Heart left ventricle (tissue), 16 donors: Measurements from ENCODE around the gene GPBP1. TPM values are rescaled to one million over a fixed set of nuclear protein-coding genes. Genes with fewer than 3 reads are reported as not detected.

ENCODE experiments used
- ATAC-seq, 4 donors: fragments of 200-7000 bp; cut with Tn5 transposase; one replicate each; pipeline ENCODE4 v1.9.1; 2020 to 2022; ENCODE audit warnings: moderate library complexity in 4 of 4, mild to moderate bottlenecking in 3 of 4, moderate number of reproducible peaks in 1 of 4
- DNase-seq, 5 donors: peaks; one replicate each; pipeline ENCODE4 v3.0.0-alpha.2; 2020
- H3K27ac ChIP-seq, 12 donors: fragments of 200-600 bp; sonication (generic) in 4 of 12; one replicate each; pipeline versions ENCODE4 v1.5.0 to v1.8.0; 2016 to 2022; ENCODE audit warnings: mild to moderate bottlenecking in 2 of 12
- H3K27me3 ChIP-seq, 9 donors: fragments of 200-600 bp; sonication (generic) in 2 of 9; one replicate each; pipeline versions ENCODE4 v1.5.1 to v1.8.0; 2016 to 2022; ENCODE audit warnings: mild to moderate bottlenecking in 3 of 9
- H3K36me3 ChIP-seq, 9 donors: fragments of 200-600 bp; sonication (generic) in 2 of 9; one replicate each; pipeline versions ENCODE4 v1.5.0 to v1.8.0; 2018 to 2022; ENCODE audit warnings: mild to moderate bottlenecking in 2 of 9
- H3K4me1 ChIP-seq, 12 donors: fragments of 200-600 bp; sonication (generic) in 4 of 12; one replicate each; pipeline versions ENCODE4 v1.5.0 to v1.8.0; 2016 to 2022; ENCODE audit warnings: mild to moderate bottlenecking in 3 of 12
- H3K4me3 ChIP-seq, 12 donors: fragments of 200-600 bp; sonication (generic) in 4 of 12; one replicate each; pipeline versions ENCODE4 v1.5.0 to v1.8.0; 2017 to 2022; ENCODE audit warnings: mild to moderate bottlenecking in 9 of 12, moderate library complexity in 4 of 12
- H3K9me3 ChIP-seq, 12 donors: fragments of 200-600 bp; sonication (generic) in 4 of 12; one replicate each; pipeline versions ENCODE4 v1.5.0 to v1.8.0; 2016 to 2022; ENCODE audit warnings: mild to moderate bottlenecking in 1 of 12
- POLR2A ChIP-seq, 2 donors: fragments of 450-650 bp; IDR thresholded peaks; one replicate each; pipeline ENCODE4 v1.6.1; 2017; ENCODE audit warnings: antibody characterized with exemption in 2 of 2, mild to moderate bottlenecking in 2 of 2, moderate library complexity in 2 of 2
- WGBS, 4 donors: extraction: QIAGEN DNeasy Blood & Tissue Kit in 2 of 4; methylation state at CpG; one replicate each; pipeline versions ENCODE4 v1.1.5 to v1.1.7; 2013 to 2018; 5-methylcytosine and 5-hydroxymethylcytosine counted together
- intact Hi-C, 10 donors: fragments of 100-400 bp; cut with DNase I; formaldehyde crosslinking; loops; one replicate each; pipeline versions ENCODE4 v1.11.1 to v1.14.2; 2022
- polyA plus RNA-seq, 2 donors: library from polyadenylated mRNA; stranded (reverse); fragments of 200-250 nt; gene quantifications; one replicate each; pipeline ENCODE4 v1.2.3, GENCODE V29; 2013
- total RNA-seq, 9 donors: library from RNA; depleted of rRNA in 2 of 9; stranded (reverse); fragments of >200 nt in 2 of 9; fragmentation: NEBNext Ultra II Directional in 3 of 9; extraction: Animal tissue kit (Norgen Biotek cat#: 25700) in 3 of 9; gene quantifications; one replicate each; pipeline versions ENCODE4 v1.1.0 to v1.2.4, GENCODE V29; 2016 to 2023
- TF ChIP-seq, protein P1 (sequence below), 12 donors: fragments of 200-600 bp; sonication (generic) in 4 of 12; IDR thresholded peaks; one replicate each; pipeline versions ENCODE4 v1.5.0 to v1.8.0; 2018 to 2022; ENCODE audit warnings: antibody characterized with exemption in 12 of 12, mild to moderate bottlenecking in 5 of 12
- donor health status: ischemic (EF 13 %, LVEDD 7.1; RV severe dilation, severe dysfunction).
- donor health status: healthy with polysubstance abuse.
- donor health status: DM: no; HTN: yes; CAD: no.
- donor health status: DM: no; HTN: no; CAD: no.
- donor health status: ischemic (EF 25% LVEDD 6.9; RV normal size, moderate dysfunction).
- donor health status: ischemic (EF 25% LVEDD 5.7; RV mildly dilated, moderate dysfunction).
- donor health status: healthy.
- donor health status: DM: yes; HTN: yes; CAD: no.
- donor health status: ischemic (EF 35%, LVEDD 5.7; RV mildly dilated, moderate dysfunction).
- donor health status: nonischemic (EF 11% LVEDD 7.7; RV severe dilation, severe dysfunction).
- donor health status: DM: yes; HTN: yes; CAD: no.
- donor health status: PGD.
- donor health status: ischemic (EF 29% LVEDD 5.4; RV normal size, mild dysfunction).
- donor health status: nonischemic (EF 23%, LVEDD 6.1; RV moderate dilation, normal function).

The GPBP1 gene
- total and polyA plus RNA-seq, 11 donors: 31.0 to 60.9 (median 49.5) TPM

DNA sequence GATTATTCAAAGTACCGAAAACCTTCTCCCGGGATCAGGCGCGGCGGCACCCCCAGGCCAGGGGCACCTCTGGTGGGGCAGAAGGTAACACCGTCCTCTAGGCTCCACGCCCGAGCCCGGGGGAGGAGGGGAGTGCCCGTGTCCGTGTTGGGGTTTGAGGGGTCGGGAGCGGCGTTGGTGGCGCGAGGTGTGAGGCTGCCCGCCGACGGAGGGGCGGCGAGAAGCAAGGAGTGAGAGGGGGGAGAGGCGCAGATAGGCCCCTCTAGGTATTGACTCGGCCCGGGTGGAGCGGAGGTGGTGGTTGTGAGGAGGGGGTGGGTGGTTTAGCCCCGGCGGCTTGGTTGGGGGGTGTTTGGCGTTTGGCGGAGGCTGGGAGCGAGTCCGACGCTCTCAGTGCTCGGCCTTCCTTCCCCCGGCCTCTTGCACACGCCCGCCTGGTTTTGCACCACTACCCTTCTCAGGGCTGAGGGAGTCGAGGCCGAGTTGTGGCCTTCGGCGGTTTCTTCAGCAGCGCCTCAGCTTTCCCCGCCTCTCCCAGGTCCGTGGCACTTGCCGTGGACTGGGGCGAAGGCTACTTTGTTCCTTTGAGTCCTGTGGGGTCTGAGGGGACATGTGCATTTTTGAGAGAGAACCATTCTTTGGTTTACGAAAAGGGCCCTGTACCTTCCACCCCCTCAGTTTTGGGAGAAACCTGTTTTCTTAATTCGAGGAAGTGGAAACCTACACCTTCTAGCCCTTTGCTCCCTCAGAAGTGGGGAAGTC, 450 bp downstream of the GPBP1 start:
- H3K4me1 ChIP-seq: peaks cover 9 to 54% (median 35%) of the 10 kb centered on the region in 12 donors
- no peaks in the 10 kb centered on the region for H3K27me3 ChIP-seq
- TF ChIP-seq, protein P1, sequence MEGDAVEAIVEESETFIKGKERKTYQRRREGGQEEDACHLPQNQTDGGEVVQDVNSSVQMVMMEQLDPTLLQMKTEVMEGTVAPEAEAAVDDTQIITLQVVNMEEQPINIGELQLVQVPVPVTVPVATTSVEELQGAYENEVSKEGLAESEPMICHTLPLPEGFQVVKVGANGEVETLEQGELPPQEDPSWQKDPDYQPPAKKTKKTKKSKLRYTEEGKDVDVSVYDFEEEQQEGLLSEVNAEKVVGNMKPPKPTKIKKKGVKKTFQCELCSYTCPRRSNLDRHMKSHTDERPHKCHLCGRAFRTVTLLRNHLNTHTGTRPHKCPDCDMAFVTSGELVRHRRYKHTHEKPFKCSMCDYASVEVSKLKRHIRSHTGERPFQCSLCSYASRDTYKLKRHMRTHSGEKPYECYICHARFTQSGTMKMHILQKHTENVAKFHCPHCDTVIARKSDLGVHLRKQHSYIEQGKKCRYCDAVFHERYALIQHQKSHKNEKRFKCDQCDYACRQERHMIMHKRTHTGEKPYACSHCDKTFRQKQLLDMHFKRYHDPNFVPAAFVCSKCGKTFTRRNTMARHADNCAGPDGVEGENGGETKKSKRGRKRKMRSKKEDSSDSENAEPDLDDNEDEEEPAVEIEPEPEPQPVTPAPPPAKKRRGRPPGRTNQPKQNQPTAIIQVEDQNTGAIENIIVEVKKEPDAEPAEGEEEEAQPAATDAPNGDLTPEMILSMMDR (IDR thresholded peaks at IDR 0.05): no peak
- no peak for TF ChIP-seq POLR2A (IDR thresholded peaks at IDR 0.05)
- DNase-seq (peak in 3 of 5 donors; percentile 37 to 68 (median 38)), ATAC-seq (peak in 3 of 4 donors; percentile 6 to 12 (median 8))
- intact Hi-C loops: loop anchor here in 7 of 10 donors (5.0 to 10.0 kb wide), 5 partner anchors 33 to 1180 kb away; partner anchors contain the start of genes IL6ST (in 1 of the 7) and MIER3 (in 1 of the 7)
- WGBS, 4 donors: 0 to 1% (median 0%) methylated on average over 26 to 47 of the region's 47 CpGs
- peaks cover 0 to 6% (median 0%) of the 10 kb centered on the region in 9 donors for H3K36me3 ChIP-seq
- peak overlapping the region; percentile 71 to 98 (median 89) for H3K4me3 ChIP-seq
- peak overlapping the region; percentile 94 to 100 (median 99) for H3K27ac ChIP-seq
- no peaks in the 10 kb centered on the region for H3K9me3 ChIP-seq

DNA sequence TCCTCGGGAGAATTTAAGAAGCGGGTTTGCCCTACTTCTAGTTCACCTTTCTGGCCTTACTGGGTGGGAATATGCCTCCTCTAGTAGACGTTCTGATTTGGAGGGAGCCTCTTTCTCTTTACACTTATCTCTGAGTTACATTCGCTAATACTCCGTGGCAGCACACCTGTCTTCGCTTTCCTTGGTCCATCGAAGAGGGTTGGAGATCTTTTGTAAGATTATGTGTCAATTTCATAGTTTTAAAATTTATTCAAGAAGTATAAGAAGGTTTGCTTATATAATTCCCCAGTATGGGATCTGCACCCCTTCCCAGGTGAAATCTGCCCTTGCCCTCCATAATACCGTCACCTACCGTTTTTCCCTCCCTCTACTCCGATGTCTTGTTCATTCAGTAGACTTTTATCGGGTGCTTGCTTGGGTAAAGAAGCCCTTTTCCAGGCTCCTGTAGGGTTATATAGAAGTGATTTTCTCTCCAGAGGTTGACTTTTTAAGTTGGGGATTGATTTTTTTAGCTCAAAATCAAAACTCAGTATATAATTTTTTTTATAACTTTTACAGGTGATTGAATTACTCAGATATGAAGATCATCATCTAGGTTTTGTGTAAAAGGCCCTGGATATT, 1.1 kb downstream of the GPBP1 start:
- intact Hi-C loops: loop anchor here in 9 of 10 donors (5.0 to 10.0 kb wide), 5 partner anchors 32 to 1180 kb away; partner anchors contain the start of genes IL6ST (in 1 of the 9) and MIER3 (in 1 of the 9)
- H3K27me3 ChIP-seq: no peaks in the 10 kb centered on the region
- peaks cover 0 to 6% (median 0%) of the 10 kb centered on the region in 9 donors for H3K36me3 ChIP-seq
- no peak for ATAC-seq
- peak overlapping the region; percentile 94 to 100 (median 99) for H3K27ac ChIP-seq
- 1 to 2% (median 1%) methylated on average over 11 of the region's 11 CpGs for WGBS, 4 donors
- no peak for DNase-seq
- no peaks in the 10 kb centered on the region for H3K9me3 ChIP-seq
- H3K4me1 ChIP-seq: peaks cover 9 to 61% (median 40%) of the 10 kb centered on the region in 12 donors
- TF ChIP-seq, protein P1 (IDR thresholded peaks at IDR 0.05): no peak
- no peak for TF ChIP-seq POLR2A (IDR thresholded peaks at IDR 0.05)
- peak overlapping the region; percentile 71 to 98 (median 89) for H3K4me3 ChIP-seq

DNA sequence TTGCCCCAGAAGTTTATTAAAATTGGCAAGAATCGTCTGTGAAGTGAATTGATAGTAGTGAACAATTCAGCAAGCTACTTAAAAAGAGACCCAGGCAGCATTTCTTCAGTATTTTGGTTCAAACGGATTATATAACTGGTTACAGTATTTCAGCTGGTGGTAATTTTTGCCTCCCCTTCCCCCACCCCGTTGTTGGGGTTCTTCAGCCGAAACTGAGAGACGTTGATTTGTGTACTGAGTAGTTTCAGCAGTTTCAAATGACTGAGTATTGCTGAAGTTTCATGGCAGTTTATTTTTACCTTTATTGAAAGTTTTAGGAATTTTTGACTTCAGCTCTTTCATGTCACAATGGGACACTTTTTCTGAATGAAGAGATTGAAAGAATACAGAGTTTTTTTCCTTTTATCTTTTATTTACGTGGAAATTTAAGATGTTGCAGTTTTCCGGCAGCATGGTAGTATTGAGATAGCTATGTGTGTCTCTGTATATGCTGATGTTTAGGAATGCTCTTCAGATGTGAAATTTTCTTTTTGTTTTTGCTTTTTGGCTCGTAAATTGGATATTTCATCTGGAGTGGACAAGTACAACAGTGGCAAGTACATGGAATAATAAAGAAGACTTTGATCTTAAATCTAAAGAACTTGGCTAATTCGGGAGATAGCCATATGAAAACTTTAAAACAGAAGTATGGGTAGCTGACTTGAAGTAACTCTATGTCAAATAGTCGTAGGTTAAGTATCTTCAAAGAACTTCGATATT, 1.9 kb downstream of the GPBP1 start:
- H3K9me3 ChIP-seq: no peaks in the 10 kb centered on the region
- peak overlapping the region; percentile 71 to 98 (median 89) for H3K4me3 ChIP-seq
- peak overlapping the region in 10 of 12 donors; percentile 3 to 100 (median 99) for H3K27ac ChIP-seq
- no peaks in the 10 kb centered on the region for H3K27me3 ChIP-seq
- DNase-seq (no peak), ATAC-seq (no peak)
- H3K36me3 ChIP-seq: peaks cover 0 to 6% (median 0%) of the 10 kb centered on the region in 9 donors
- intact Hi-C loops: loop anchor here in 4 of 10 donors (5.0 to 10.0 kb wide), 3 partner anchors 37 to 1181 kb away; partner anchors contain the start of gene IL6ST (in 1 of the 4)
- 2 to 5% (median 4%) methylated on average over 11 of the region's 11 CpGs for WGBS, 4 donors
- TF ChIP-seq POLR2A (IDR thresholded peaks at IDR 0.05): no peak
- TF ChIP-seq, protein P1 (IDR thresholded peaks at IDR 0.05): no peak
- peaks cover 9 to 68% (median 47%) of the 10 kb centered on the region in 12 donors for H3K4me1 ChIP-seq
